GM19351 (cell line): ENCODE results near the gene SENP2.

ENCODE experiments used
- ATAC-seq: cut with Tn5 transposase; IDR thresholded peaks from one replicate; pipeline ENCODE4 v1.9.1; 2021; ENCODE audit warnings: mild to moderate bottlenecking, moderate library complexity; ENCODE audit not compliant: unreplicated experiment

SENP2 gene

GRCh38 chr3:185677146-185677829 lies 91.2 kb downstream of the SENP2 start:
- ATAC-seq, result no peak

DNA sequence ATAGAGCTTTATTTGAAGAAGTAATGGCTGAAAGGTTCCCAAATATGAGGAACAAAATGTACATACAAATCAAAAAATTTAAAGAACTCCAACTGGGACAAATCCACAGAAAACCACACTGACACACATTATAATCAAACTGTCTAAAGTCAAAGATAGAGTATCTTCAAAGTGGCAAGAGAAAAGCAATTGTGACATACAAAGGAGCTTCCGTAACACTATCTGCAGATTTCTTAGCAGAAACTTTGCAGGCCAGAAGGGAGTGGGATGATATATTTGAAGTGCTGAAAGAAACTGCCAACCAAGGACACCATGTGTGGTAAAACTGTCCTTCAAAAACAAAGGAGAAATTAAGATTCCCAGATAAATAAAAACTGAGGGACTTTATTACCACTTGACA lies 91.9 kb downstream of the SENP2 start:
- no peak for ATAC-seq

GRCh38 chr3:185680231-185680630 lies 94.1 kb downstream of the SENP2 start:
- ATAC-seq, result no peak
